ENCODE data around the gene SSX4B.
"Not testable (repeated sequence)": the region's sequence is repeated elsewhere in the genome, so short reads cannot be mapped to it uniquely, and the experiment has no call there.

Gene SSX4B, protein sequence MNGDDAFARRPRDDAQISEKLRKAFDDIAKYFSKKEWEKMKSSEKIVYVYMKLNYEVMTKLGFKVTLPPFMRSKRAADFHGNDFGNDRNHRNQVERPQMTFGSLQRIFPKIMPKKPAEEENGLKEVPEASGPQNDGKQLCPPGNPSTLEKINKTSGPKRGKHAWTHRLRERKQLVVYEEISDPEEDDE

DNA sequence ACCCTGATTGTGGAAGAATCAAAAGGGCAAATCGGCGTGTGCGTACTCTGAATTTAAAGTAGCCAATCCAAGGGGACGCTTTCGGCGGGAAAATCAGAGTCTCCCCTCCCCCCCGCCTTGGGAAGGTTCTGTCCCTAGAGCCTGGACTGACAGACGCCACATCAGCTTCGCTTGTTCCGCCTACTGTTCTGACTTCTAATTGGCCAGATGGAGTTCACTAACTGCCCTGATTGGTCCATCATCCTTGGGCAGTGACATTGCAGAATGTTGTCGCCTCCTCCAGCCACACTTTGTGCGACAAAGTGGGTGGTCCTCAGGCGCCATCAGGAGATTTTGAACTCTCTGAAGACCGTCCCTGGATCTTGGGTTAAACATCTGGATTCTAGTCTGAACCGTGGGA, at the start of gene SSX4B:
SSX4B (minus strand) TSS at position 101 of the 400 bp plus-strand sequence. CDS start 588 bp downstream, outside the sequence.
- not testable (repeated sequence) for DNase-seq

DNA sequence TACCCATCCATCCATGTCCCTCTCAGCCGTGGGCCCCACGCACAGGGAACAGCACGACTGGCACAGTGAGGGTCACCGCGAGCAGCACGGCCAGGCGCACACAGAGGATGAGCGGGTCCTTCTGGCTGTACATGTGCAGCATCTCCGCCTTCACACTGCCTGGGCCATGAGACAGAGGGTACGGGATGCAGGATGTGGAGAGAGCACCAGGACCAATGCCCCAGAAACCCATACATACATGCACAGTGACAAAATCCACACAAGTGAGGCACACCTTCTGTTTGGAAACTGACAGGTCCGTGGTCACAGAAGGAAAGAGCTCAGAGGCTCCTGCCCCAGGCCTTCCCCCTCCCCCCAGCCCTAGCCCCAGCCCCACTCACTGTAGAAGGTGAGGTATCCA, 48.8 kb upstream of the SSX4B start:
- no peak for DNase-seq

DNA sequence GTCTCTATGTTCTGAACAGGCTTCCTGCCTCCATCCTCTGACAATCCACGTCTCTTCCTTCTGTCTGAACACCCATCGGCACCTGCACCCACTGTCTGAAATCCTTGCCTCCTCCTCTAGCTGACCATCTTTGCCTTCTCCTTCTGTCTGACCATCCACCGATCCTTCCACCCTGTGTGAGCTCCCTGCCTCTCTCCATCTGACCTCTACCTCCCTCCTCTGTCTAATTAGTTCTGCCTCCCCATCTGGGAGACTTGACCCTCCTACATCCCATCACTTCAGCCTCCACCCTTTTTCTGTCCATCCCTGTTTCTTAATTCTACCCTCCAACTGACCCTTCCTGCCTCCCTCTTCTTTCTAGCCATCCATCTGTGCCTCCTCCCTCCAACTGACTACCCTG, 48.3 kb upstream of the SSX4B start:
- no peak for DNase-seq

DNA sequence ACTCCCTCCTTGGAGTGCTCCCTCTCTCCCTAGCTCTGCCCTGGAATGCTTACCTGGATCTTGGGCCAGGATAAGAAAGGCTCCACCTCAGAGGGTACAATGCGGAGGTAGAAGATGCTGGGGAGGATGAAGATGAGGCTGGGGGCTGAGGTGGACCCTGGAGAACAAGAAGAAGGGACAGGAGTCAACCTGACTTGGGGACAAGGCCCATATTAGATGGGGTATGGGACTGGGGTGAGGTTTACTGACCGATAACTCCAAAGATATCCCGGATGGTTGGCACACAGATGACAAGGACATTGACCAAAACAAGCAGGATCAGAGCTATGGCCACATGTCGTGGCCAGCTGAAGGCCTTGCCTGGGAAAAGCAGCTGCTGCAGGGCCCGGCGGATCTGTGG, 47.7 kb upstream of the SSX4B start:
- no peak for DNase-seq

DNA sequence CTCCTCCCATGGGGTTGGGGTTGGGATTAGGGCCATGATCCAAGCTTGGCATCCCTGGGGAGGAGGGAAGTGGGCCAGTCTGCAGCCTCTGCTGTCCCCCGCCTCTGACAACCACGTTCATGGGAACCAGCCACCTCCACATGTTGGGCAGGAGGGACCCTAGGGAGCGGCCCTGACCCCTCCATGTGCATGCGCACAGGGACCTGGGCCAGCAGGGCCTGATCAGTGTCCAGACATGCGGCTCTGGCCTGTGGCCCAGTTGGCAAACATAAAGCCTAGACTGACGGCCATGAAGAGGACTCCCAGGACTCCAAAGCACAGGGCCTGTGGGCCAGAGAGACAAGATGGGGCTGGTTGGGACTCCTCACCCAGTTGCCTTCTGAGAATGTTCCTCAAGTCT, 47.0 kb upstream of the SSX4B start:
- DNase-seq = no peak

DNA sequence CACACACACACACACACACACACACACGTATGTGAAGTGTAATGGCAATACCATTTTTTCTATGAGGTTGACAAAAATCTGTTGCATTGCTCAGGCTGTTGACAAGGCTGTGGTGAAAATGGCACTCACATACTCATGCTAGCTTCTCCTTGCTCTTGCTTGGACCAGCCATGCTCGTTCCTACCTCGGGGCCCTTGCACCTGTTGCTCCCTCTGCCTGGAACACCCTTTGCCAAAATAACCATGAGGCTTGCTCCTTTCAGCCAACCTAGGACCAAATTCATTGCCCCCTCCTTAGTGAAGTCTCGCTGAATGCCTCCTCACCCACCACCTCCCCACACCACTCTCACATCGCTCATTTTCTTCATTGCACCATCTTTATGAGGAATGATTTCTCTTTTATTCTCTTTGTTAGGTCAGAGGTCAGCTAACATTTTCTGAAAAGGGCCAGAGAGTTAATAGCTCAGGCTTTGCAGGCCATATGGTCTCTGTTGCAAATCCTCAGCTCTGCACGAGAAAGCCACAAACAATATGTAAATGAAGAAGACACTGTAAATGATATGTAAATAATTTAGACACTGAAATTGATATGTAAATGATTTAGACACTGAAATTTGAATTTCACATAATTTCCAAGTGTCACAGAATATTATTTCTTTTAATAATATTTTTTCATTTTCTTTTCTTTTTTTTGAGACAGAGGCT, 45.0 kb upstream of the SSX4B start:
- no peak for DNase-seq

DNA sequence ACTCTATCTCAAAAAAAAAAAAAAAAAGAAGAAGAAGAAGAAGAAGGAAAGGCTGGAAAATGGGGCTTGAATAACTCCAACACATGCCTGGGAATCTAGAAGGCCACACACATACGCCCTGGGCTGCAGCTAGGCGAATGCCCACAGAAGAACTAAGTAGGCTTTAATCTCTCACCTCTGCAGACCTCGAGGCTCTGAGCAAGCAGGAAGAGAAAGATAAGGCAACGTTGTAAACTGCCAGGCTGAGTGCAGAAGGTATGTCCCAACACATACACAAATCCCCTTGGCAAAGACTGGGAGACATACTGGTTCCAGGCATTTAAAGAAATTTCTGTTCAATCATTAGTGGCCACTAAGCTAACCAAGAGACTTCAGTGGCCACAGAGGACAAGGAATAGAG, 39.9 kb upstream of the SSX4B start:
- DNase-seq = no peak

DNA sequence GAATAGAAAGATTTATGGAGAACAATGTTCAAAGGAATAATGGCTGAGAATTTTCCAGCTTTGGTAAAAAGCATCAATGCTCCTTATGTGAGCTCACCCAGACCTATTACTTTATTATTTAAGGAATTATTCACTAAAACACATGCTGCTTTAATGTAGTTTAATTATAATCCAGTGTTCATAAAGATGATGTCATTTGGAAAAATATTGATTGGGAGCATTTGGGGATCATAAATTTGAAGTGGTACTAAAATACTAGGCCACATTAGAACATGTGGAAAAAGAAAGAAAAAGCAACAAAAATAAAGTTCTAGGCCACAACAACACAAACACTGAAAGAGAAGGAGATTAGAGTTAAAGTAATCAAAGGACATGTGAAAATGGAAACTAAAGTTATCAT, 38.3 kb upstream of the SSX4B start:
- DNase-seq = no peak

DNA sequence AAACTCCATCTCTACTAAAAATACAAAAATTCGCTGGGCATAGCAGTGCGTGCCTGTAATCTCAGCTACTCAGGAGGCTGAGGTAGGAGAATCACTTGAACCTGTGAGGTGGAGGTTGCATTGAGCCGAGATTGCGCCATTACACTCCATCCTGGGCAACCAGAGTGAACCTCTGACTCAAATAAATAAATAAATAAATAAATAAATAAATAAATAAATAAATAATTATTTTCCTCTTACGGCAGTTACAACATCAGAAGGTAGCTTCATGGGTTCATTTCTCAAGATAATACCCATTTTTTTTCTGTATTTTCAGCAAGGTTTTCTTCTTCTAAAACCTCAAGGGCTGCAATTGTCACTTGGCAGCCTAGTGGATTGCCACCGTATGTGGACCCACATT, 35.4 kb upstream of the SSX4B start:
- DNase-seq = not testable (repeated sequence)

DNA sequence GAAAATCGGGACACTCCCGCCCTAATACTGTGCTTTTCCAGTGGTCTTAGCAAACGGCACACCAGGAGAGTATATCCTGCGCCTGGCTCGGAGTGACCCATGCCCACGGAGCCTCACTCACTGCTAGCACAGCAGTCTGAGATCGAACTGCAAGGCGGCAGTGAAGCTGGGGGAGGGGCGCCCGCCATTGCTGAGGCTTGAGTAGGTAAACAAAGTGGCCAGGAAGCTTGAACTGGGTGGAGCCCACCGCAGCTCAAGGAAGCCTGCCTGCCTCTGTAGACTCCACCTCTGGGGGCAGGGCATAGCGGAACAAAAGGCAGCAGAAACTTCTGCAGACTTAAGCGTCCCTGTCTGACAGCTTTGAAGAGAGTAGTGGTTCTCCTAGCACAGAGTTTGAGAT, 22.0 kb upstream of the SSX4B start:
- not testable (repeated sequence) for DNase-seq

DNA sequence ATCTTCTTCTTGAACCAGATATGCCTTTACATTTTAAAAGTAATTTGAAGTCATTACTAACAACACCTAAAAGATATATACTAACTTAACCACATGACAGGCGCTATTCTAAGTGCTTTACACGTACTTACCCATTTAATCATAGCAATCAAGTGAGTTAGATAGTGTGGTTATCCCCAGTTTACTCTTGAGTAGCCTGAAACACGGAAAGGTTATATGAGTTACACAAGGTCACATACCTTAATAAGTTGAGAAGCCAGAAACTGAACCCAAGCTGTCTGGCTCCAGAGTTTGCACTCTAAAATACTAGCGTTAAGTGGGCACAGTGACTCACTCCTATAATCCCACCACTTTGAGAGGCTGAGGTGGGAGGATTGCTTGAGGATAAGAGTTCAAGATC, 18.4 kb upstream of the SSX4B start:
- not testable (repeated sequence) for DNase-seq

DNA sequence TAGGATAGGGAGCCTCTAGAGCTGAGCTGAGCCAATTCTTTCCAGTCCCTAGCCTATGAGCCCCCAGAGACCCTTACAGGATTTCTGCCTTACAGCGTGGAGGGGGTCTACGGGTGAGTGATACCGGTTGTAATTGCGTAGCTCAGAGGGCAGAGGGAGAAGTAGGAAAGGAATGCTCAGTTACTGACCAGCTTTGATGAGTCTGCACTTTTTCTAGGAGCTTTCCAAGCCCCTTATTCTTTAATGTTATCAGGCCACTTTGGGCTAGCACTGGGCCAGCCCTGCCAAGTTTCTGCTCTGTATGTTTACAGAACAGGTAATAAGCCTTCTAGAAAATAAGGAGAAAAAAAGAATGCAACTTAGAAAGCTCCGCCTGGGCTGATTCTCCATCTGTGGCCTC, 17.8 kb upstream of the SSX4B start:
- DNase-seq = not testable (repeated sequence)

DNA sequence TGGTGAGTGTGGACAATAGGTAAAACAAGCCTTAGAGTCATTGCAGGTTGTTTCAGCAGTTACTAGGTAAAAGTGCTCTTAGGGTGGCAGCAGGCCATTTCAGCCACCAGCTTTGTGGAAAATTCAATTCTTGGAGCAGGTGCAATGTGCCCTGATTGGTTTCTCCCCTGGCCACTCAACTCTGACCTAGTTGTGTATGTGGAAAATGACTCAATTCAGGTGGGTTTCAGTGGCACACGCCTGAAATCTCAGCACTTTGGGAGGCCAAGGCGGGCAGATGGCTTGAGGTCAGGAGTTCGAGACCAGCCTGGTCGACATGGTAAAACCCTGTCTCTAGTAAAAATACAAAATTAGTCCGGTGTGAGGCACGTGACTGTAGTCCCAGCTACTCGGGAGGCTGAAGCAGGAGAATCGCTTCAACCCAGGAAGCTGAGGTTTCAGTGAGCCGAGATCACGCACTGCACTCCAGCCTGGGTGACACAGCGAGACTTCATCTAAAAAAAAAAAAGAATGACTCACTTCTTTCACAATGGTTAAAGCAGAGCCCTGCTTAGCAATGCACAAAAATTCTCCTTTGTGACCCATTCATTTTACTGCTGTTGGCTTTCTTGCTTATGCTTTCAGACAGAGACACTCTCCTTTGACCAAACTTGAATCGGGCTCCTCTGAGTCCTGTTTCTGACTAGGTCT, 15.4 kb upstream of the SSX4B start:
- not testable (repeated sequence) for DNase-seq

DNA sequence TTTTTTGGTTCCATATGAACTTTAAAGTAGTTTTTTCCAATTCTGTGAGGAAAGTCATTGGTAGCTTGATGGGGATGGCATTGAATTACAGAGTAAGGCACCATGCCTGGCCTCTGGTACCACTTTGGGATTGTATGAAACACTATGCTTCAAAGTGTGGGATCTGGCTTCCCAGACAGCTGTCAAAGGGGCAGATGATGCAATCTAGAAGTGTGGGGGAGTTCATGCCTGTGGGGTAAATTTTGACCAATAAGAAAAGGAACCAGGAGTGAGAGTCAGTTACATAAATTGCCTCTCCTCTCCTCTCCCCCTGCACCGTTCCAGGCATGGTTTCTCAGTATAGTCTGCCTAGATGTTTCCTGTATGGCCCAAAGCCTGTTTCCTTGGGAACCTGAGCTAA, 13.9 kb downstream of the SSX4B start:
- not testable (repeated sequence) for DNase-seq

DNA sequence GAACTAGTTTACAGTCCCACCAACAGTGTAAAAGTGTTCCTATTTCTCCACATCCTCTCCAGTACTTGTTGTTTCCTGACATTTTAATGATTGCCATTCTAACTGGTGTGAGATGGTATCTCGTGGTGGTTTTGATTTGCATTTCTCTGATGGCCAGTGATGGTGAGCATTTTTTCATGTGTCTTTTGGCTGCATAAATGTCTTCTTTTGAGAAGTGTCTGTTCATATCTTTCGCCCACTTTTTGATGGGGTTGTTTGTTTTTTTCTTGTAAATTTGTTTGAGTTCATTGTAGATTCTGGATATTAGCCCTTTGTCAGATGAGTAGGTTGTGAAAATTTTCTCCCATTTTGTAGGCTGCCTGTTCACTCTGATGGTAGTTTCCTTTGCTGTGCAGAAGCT, 14.8 kb downstream of the SSX4B start:
- not testable (repeated sequence) for DNase-seq

DNA sequence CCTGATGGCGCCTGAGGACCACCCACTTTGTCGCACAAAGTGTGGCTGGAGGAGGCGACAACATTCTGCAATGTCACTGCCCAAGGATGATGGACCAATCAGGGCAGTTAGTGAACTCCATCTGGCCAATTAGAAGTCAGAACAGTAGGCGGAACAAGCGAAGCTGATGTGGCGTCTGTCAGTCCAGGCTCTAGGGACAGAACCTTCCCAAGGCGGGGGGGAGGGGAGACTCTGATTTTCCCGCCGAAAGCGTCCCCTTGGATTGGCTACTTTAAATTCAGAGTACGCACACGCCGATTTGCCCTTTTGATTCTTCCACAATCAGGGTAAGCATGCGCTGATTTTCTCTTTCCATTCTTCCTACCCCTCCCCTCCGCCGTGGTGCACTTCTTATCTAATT, 28.5 kb downstream of the SSX4B start, which contains the start of gene SSX4:
SSX4 (plus strand) TSS at position 301 of the 400 bp plus-strand sequence. CDS start 515 bp downstream, outside the sequence.
- DNase-seq = not testable (repeated sequence)

DNA sequence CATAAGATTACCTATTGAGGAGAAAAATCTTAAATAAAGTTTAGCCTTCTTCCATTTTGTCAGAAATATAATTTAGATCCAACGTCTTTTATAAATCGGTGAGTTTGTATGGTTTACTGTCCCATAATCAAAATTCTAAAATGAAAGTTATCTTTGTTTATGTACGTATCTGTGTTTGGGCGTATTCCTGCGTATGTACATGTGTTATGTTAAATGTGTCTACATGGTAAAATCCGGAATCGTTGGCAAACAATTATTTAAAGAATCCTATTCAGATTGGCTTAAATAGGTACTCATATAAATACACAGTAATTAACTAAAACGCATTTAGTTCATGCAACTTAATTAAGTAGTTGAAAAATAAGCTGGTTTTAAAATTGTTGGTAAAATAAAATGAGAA, 41.4 kb downstream of the SSX4B start:
- not testable (repeated sequence) for DNase-seq

DNA sequence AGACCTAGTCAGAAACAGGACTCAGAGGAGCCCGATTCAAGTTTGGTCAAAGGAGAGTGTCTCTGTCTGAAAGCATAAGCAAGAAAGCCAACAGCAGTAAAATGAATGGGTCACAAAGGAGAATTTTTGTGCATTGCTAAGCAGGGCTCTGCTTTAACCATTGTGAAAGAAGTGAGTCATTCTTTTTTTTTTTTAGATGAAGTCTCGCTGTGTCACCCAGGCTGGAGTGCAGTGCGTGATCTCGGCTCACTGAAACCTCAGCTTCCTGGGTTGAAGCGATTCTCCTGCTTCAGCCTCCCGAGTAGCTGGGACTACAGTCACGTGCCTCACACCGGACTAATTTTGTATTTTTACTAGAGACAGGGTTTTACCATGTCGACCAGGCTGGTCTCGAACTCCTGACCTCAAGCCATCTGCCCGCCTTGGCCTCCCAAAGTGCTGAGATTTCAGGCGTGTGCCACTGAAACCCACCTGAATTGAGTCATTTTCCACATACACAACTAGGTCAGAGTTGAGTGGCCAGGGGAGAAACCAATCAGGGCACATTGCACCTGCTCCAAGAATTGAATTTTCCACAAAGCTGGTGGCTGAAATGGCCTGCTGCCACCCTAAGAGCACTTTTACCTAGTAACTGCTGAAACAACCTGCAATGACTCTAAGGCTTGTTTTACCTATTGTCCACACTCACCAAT, 43.9 kb downstream of the SSX4B start:
- not testable (repeated sequence) for DNase-seq

DNA sequence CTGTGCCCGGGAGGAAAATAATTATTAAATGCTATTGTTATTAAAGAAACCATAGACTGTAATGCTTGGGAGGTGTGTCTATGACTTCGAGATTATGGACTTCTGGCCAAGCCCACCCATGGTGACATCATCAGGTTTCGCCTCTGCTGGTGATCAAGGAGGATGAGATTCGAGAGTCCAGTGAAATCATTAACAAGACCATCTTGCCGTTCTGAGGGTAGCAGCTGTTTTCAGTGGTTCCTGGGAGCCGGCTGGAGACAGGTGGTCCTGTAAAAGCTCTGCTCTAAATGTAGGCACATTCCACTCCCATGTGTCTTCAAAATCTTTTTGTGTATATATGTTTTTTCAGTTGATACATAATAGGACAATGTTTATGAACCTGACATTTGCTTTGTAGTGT, 52.5 kb downstream of the SSX4B start:
- not testable (repeated sequence) for DNase-seq

DNA sequence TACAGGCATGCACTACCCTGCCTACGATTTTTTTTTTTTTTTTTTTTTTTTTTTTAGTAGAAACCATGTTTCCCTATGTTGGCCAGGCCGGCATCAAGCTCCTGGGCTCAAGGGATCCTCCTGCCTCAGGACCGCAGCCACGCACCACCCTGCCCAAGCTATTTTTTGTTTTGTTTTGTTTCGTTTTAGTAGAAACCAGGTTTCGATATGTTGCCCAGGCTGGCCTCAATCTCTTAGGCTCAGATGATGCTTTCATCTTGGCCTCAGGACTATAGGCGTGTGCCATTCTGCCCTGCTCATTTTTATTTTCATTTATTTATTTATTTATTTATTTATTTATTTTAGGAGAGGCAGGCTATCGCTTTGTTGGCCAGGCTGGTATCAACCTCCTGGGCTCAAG, 54.1 kb downstream of the SSX4B start:
- no peak for DNase-seq

DNA sequence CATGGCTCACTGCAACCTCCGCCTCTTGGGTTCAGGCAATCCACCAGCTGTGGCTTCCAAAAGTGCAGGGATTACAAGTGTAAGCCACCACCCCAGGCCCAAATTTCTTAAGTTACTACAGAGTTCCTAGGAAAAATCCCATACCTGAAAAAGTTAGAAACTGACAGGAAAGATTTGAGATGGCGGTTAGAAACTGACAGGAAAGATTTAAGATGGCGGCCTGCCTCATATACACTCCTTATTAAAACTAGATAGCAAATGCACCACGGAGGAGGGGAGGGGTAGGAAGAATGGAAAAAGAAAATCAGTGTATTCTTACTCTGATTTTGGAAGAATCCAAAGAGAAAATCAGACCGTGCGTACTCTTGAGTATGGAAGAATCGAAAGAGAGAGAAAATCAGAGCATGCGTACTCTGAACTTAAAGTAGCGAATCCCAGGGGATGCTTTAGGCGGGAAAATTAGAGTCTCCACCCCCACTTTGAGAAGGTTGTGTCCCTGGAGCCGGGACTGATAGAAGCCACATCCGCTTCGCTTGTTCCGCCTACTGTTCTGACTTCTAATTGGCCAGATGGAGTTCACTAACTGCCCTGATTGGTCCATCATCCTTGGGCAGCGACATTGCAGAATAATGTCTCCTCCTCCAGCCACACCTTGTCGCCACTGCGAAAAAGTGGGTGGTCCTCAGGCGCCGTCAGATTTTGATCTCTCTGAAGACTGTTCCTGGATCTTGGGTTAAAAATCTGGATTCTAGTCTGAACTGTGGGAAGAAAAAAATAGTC, 55.3 kb downstream of the SSX4B start, which contains the start of gene SSX3:
SSX3 (minus strand) TSS at position 389 of the 780 bp plus-strand sequence. CDS start 1,454 bp downstream, outside the sequence.
- DNase-seq = not testable (repeated sequence)

All from NCI-H1105 (cell line).